8988T (cell line): ENCODE results near the gene CHST1.
A peak's percentile ranks its signal among the peaks of the same experiment; 100 is the strongest.

Source experiments
- DNase-seq: peaks from one replicate; pipeline ENCODE4 v3.0.0; 2011

The CHST1 gene, protein sequence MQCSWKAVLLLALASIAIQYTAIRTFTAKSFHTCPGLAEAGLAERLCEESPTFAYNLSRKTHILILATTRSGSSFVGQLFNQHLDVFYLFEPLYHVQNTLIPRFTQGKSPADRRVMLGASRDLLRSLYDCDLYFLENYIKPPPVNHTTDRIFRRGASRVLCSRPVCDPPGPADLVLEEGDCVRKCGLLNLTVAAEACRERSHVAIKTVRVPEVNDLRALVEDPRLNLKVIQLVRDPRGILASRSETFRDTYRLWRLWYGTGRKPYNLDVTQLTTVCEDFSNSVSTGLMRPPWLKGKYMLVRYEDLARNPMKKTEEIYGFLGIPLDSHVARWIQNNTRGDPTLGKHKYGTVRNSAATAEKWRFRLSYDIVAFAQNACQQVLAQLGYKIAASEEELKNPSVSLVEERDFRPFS

DNA sequence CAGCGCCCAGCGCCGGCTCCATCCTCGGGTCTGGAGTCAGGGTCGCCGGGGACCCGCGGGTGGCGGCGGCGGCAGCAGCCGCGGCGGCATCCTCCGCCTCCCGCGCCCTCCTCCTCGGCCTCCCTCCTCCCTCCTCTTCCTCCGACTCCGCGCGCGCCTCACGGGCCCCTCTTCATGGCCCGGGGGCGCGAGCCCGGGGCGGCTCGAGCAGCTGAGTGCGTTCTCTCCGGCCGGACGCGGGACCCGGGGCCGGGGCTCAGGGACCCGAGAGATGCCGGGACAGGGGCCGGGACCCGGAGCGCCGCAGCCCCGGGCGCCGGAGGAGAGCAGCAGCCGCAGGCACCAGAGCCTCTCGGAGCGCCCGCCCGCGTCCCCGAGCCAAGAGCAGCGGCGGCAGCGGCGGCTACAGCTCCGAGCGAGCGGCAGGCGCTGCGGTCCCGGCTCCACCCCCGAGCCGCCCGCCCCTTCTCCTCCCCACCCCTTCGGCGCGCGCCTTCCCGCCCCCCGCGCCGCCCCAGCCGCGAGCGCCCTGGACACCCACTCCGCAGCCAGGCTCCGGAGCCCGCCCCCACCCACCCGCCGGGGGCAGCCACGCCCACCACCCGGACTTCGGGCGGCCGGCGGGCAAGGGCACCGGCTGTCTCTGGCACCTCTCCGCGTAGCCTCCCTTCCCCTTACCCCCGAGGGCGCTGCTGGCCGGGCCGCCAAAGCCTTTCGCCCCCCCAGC is at the start of gene CHST1:
Gene CHST1, minus strand, starts transcription at position 417 of the 727 bp plus-strand sequence. CDS start 14,699 bp downstream, outside the sequence.
- DNase-seq, result peak; percentile 94

DNA sequence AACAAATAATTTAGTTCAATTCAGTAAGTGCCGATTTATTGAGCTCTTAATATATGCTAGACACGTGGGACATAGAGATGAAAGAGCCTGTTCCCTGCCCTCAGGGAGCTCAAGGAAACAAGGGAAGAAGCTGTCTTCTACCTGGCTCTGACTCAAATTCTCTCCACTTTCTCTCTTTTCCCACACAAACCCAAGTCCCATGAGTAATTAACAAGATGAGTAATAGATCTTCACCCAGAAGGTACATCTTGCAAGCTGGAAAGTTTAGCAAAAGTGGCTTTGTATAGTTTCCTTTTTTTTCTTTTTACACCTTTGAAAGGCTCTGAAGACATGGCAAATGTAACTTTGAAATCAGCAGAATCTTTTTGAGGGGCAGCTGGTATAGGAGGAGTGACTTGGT is 48.2 kb upstream of the CHST1 start:
- no peak for DNase-seq

DNA sequence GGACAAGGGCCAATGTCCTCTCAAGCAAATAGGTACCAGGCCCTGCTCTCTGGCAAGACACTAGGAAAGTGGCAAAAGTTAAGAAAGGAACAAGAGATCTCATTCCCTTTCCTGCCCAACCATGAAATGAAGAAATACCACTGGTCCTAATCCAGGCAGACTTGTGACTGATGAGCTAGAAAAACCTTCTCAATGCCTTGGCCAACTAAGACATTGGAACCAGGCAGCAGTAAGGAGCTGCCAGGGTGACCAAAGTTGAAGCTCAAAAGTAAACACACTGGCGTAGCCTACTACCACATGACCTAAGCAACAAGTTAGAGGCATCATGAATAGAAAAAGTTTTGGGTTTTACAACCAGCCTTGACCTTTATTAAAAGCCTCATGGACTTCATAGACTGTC is 45.1 kb upstream of the CHST1 start:
- DNase-seq, result no peak

DNA sequence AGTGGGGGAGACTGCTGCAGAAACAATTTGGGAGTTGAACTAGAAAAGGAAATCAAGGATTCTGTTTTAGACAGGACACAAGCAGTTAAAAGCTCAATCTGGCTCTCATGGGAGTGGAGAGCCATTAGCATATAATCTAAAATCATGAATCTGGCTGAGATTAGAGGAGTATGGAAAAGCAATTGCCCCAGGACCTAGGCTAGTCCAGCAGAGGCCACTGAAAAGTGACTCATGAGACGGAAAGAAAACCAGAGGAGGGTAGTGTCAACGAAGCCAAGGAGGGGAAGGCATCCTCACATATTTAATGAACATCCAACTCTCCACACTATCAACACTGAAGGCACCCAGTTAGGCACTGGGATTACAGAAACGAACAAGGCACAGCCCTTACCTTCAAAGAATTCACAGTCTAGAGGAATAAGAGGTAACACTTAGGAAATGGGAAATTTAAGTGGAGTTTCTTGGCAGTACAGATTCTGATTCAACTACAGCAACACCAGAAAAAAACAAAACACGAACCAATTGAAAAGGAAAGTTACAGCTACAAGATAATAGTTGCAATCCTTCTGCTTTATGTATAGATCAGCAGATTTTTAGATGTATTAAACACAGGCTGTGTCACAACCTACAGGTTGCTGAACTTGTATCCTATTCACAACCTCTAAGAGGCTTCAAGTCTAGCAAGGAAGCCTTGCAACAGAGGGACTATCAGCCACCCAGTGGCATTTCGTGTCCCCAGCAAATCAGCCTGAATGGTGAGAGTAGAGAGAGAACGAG is 43.7 kb upstream of the CHST1 start:
- no peak for DNase-seq

DNA sequence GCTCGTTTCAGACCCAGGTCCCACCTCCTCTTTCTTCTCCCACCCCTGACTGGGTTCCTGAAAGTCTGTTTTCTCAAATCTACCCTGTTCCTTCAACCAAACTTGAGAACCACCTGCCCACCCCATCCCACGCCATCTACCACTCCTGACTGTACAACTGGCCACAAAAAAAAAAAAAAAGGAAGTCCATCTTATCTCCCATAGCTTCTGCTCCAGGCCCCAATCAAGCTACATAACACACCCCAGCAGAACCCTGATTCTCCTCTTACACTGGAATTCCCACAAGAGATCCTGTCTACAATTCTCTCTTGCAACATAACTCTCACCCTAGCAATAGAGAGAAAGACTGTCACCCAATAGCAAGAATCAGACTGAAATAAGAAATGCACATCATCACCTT is 39.2 kb upstream of the CHST1 start:
- no peak for DNase-seq

DNA sequence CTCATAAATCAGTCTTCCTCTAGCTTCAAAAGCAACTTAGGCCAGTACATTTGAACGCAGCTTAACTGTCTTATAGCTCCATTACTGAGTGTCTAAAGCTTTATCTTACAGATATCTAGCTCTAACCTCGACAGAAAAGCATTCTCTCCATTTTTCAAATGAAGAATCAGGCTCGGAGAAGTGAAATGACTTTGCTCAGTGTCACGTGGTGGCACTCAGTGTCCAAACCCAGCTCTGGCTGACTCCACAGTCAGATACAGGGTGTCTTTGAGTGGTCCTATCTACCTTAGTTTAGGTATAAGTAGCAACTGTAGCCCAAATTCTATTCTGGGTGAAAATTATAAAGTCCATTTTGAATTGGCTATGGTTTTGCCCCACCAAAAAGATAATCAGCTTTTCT is 38.7 kb upstream of the CHST1 start:
- no peak for DNase-seq

DNA sequence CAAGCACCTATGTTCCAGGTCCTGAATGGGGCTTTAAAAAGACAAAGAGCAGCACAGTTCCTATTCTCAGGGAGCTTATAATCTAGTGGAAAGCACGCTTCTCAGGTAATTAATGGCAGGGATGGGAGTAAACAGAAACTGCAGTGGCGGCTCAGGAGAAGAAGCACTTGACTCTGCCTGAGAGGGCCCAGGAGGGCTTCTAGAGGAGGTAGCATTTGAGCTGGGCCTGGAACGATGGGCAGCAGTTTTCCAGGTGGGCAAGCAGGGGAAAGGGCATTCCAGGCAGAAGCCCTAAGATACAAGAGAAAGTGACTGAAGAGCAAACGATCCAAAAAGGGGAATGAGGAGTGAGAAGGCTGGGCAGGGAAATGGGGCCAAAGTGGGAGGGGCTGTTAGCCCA is 37.1 kb upstream of the CHST1 start:
- no peak for DNase-seq

DNA sequence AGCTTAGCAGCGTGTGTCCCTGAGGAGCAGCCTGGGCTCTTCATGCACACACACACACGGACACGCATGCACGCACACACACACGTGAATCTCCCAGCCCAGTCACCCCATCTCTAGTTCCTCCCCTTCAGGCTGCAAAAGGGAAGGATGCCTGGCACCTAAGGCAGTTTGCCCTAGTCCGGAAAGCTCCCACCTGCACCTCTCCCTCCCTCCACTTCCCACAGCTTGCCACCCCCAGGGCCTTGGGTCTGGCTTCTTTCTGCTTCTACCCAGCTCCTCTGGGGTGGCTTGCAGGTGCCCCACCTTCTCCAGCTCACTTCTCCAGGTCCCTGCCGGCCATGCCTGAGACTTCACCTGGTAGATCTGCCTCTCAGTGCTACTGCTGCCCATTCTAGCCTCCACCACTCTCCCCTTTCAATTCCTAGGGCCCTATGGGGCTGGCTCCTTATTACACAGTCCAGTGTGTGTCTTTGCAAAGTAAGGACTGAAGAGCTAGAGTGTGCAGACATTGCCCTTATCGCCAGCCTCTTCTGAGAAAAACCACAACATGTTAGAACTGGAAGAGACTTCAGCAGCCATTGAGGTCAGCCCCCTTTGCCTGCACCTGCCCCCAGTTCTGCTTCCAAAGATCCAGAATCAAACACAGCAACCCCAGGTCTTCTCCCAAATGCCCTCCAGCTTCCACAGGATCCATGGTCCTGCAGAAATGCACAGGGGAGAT is 33.5 kb upstream of the CHST1 start:
- no peak for DNase-seq

DNA sequence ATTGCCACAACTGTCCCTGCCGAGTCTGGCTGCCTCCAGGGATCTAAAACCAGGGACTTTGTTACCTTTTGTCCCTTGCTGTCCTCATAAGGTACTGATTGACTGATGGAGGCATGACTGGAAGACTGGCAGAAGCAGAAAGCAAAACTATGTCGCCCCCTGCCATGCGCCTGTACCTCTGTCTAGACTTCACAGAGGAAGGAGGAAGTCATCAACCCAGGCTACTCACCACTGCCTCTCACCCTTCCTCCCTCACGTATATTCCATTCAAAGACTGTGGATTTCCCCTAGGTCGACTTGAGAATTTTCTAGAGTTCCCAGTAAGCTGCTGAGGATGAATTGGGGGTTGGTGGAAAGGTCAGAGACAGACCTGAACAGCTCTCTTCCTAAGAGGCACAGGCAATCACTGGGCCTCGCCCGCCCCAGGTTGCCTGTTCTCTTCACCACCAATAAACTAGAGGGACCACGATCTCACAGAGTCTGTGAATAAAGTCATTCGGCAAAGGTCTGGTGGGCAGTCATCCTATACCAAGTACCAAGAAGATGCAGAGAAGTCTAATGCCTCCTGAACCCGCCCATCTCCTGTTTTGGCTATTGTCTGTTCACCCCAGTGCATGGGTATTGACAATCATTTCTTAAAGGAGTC is 27.5 kb upstream of the CHST1 start:
- no peak for DNase-seq

DNA sequence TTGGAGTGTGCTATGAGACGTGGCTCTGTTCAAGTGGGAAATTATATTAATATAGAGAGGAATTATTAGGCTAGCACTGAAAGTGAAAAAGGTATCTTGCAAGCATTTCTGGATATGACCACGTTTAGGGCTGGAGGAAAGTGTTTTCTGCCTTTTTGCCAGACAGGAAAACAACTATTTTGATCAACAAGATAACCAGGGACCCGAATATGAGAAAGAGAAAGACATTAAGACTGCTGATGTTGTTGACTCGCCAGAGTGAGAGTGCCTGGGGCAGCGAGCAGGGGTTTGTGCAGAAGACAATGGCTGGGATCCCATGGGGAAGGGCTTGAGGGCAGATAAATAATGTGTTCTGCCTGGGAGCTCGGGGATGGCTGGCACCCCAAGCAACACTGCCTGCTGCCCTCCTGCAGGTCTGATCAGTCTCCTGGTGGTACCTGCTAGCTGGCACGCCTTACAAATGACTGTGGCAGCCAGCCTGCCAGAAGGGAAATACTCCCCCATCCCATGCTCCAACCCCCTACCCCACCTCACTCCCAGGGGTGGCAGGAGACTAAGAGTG is 23.1 kb upstream of the CHST1 start:
- no peak for DNase-seq

DNA sequence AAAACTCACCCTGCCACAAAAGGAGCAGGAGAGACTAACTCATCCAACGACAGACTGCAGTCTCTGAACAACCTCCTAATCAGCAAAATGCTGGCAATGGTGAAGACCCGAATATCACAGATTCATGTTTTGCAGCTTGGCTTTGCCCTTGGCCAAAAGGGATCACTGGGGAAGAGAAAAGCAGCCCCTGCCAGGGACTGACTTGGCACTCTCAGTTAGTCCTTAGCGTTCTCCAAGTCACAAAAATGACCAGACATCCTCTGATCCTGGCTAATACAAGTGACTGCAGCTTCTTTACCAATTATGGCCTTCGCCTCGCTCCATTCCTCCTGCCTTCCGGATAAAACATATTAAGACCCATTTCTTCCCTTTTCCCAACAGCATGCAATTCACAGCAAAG is 22.4 kb upstream of the CHST1 start:
- no peak for DNase-seq

DNA sequence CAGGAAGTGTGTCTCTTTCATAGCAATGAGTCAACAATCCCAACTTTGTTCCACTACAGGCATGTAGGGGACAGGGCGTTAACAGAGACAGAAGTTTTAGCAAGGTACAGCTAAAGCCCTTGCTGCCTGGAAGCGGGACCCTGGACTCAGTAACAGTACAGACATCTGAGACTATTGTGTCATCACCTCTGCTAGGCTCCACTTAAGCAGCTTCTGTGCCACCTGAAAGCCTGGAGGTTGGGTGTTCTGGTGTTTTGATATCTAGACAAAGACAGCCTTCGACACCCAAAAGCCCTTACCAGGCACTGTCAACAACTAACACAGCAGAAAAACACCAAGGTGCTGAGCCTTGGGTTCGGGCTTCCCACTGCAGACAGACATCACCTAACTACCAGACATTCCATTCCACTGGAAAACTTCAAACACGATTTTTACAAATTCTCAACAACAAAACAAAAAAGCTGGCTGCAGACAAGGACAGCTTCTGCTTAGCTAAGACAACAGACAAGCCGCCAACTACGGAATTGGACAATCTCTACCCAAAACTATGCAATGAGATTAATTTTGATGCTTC is 20.6 kb upstream of the CHST1 start:
- DNase-seq, result no peak

DNA sequence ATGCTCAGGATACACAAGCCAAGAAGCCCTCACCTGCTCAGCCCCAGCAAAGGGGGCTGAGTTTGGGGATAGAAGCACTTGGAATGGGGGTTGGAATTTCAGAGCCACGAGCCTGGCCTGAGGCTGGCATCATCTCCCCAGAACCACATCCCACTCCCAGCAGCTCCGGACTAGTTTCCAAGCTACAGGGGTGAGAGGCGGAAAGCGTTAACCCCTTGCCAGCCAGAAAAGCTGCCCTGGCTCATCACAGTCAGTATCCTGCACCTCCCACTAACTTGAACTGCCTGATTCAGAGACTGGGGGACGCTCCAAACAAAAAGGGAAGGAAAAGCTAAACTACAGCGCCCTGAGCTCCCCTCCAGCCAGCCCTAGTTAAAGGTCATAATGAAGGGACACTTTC is 19.0 kb upstream of the CHST1 start:
- DNase-seq, result no peak

DNA sequence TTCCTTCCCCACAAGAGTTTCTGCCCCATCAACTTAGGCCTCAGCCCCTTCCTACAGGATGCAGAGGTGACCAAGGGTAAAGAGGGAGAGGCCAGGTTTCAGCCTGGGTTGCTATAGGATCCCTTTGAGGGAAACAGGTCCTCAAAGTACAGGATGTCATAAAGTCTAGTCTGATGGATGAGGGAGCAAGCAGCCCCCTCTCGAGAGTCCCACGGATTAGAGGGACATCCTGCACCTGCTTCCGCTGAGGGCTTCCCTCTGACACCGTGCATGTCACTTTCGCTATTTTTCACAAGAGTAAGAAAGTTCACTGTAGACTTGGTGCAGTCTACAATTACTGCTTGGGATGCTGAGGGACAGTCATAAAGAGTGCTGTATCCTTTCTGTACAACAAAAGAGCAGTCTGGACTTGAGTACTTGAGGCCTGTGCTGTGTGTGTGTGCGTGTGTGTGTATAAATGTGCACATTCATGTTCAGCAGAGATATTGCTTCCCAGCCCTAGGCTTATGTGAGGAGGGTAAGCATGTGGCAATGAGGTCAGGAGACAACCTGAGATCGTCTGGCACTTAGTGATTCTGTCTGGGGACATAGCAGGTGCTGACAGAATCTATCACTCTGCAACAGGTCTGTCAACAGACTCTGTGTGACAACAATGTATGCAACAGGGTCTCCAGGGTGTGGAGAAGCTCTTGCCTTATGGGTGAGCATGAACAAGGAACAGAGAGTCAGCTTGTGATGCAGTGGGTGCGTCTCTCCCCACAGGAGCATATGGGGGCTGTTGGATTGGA is 18.0 kb upstream of the CHST1 start:
- no peak for DNase-seq

DNA sequence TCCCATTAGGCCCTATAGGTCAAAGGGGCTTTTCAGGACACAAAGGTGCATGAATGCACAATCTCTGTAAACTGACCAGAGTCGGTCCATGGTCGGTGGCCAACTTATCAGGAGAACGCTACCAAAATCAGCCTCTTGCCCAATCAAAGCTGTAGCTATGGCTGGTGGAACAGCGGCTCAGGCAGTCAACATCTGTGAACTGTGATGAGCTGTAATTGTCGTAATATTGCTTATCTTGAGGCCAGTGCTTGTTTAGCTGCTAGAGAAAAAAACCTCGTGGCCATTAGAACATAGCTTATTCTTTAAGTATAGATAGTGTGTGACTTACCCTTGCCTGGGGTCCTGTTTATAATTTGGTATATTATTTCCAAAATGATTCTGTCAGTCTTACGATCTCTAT is 14.4 kb upstream of the CHST1 start:
- DNase-seq, result no peak

DNA sequence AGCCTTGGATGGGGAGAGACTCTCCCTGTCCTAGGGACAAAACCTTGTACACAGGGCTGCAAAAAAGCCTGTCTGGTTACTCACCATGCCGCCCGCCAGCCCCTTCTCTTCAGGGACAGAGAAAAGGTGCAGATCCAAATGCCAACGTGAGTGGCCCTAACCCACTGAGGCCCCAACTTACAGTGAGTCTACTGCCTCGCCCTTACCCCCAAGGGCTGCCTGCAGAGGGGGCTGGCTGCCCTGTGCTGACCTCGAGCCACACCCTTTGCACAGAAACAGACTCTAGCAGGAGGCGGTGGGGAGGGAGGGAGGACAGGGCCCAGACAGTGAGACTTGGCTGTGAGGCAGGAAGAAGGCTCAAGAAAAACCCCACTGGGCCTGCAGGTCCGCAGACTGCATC is 13.6 kb upstream of the CHST1 start:
- DNase-seq, result no peak

DNA sequence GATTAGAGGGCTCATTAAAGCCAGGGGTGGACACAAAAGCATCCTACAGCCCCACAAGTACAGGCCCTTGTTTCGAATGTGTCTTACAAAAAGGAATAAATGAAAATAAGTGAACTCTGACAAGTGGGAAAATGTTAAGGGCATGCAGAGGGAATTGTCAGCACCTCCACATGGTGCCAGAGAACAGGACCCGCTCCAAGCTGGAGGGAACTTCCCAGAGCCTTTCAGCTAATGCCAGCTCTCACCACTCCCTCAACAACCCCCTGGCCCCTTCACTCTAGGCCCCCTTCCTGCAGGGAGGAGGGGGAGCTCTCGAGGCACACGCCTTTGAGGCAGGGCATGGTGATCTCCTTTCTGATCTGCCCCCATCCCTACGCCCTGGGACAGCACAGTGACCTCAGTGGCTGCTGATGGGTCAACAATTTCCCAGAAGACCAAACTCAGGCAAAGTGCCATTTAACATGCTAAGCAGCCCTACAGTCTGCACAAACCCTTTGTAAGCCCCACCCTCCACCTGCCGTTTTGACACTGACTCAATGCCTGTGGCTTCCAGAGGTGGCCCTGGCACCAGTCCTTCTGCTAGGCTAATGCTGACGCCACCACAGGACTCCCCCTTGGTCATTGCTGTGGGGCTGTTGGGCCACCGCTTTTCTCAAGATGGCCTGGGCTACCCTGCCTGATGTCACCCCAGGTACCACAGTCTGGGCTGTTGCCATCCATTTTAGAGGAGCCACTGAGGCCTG is 12.5 kb upstream of the CHST1 start:
- DNase-seq, result no peak

DNA sequence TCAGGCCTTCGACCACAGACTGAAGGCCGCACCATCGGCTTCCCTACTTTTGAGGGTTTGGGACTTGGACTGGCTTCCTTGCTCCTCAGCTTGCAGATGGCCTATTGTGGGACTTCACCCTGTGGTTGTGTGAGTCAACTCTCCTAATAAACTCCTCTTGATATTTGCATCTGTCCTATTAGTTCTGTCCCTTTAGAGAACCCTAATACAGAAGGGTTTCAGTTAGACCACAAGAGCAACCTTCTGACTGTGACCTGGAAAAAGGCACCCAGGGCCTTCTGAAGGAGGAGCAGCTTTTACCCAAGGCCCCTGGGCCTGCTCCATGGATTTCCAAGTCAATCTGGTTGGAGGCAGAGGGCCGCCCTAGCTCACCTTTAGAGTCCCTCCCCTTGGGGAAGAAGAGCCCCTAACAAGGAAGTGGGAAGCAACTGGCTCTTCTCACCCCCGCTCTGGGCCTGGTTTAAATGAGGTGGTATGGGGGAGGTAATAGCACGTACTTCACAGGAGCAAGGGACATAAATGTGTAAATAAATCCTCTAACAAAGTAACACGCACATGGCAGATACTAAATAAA is 11.2 kb upstream of the CHST1 start:
- no peak for DNase-seq

DNA sequence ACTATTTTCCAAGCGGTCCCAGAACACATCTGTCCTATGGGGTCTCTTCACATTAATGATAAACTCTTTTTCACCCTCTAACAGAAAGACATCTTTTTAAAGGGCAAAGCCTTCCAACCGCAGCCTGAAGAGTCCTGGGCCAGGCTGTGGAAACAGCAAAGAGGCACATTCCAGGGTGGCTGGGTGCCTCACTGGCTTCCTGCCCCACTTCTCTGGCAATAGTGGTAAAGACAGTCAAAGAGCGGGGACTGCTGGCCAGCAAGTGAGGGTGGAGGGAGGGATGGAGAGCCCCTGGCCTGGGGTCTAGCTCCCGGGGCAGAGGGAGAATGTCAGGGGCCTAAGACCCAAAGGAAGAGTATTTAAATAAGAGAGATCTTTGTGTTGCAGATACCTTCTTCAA is 10.2 kb upstream of the CHST1 start:
- no peak for DNase-seq
